HCT116 (cell line): Measurements from ENCODE around the gene TFCP2. TPM values are rescaled to one million over a fixed set of nuclear protein-coding genes. Genes with fewer than 3 reads are reported as not detected.
"Not testable (repeated sequence)": the region's sequence is repeated elsewhere in the genome, so short reads cannot be mapped to it uniquely, and the experiment has no call there.

Source experiments
- ATAC-seq: fragments of 200-7000 bp; cut with Tn5 transposase; 2 replicates; pipeline ENCODE4 v1.9.1; 2020; ENCODE audit warnings: mild to moderate bottlenecking, moderate library complexity
- BruUV-seq: library from RNA; stranded (reverse); fragments of 400-500 nt; replicated peaks from 2 replicates; lab custom pipeline; 2021; lab: Mats Ljungman, UMichigan
- CTCF ChIA-PET: fragments of 300-600 bp; sonication (Branson Sonifier 250); formaldehyde crosslinking; loops from one replicate; lab custom pipeline; 2021; ENCODE audit warnings: antibody characterized with exemption; lab: Charles Lee
- POLR2A ChIA-PET: fragments of 300-600, 350-600 bp; sonication (Branson Sonifier 250); formaldehyde crosslinking; loops from one replicate; lab custom pipeline; 2021; ENCODE audit warnings: antibody characterized with exemption; lab: Charles Lee
- RAD21 ChIA-PET, 2 experiments: fragments of 300-600 bp; sonication (Branson Sonifier 250); formaldehyde crosslinking; loops; one replicate each; lab custom pipeline; 2023; ENCODE audit warnings: low total read pairs in 2 of 2; ENCODE audit not compliant: uncharacterized antibody in 2 of 2, unreplicated experiment in 2 of 2, low non-redundant PET in 1 of 2; lab: Charles Lee
- DNase-seq: peaks from one replicate; pipeline ENCODE4 v3.0.0-alpha.2; 2010; ENCODE audit warnings: low read depth, low spot score
- H2AFZ ChIP-seq: fragments of 200-600 bp; shearing (Covaris generic), sonication (generic); 2 replicates; pipeline ENCODE4 v1.6.1; 2017; ENCODE audit warnings: low read depth, mixed run types, mixed read lengths, antibody characterized with exemption, low read length; ENCODE audit not compliant: poor library complexity, severe bottlenecking
- H3K27ac ChIP-seq: 2 replicates; pipeline ENCODE4 v1.5.1; 2012; ENCODE audit warnings: low read depth, low read length
- H3K27me3 ChIP-seq: fragments of 200-600 bp; sonication (generic); 2 replicates; pipeline ENCODE4 v1.6.1; 2016; ENCODE audit warnings: mixed run types, low read length, mixed read lengths; ENCODE audit not compliant: insufficient read depth
- H3K36me3 ChIP-seq, 2 experiments: fragments of 200-500 bp in 1 of 2; fragments of 200-600 bp in 1 of 2; sonication (Bioruptor generic) in 1 of 2; sonication (generic) in 1 of 2; 2 replicates each; pipeline versions ENCODE4 v1.5.1 to v1.6.1; 2014 to 2016; ENCODE audit warnings: low read length in 2 of 2, inconsistent platforms in 1 of 2, mixed read lengths in 1 of 2, mixed run types in 1 of 2; ENCODE audit not compliant: insufficient read depth in 2 of 2, control insufficient read depth in 1 of 2
- H3K4me1 ChIP-seq, 2 experiments: fragments of 200-600 bp in 1 of 2; sonication (generic) in 1 of 2; 2 replicates each; pipeline versions ENCODE4 v1.5.1 to v1.6.1; 2012 to 2017; ENCODE audit warnings: low read length in 2 of 2, inconsistent platforms in 1 of 2, mild to moderate bottlenecking in 1 of 2, mixed read lengths in 1 of 2, mixed run types in 1 of 2, moderate library complexity in 1 of 2; ENCODE audit not compliant: insufficient read depth in 2 of 2, control insufficient read depth in 1 of 2
- H3K4me2 ChIP-seq: fragments of 200-600 bp; sonication (generic); 2 replicates; pipeline ENCODE4 v1.6.1; 2017; ENCODE audit warnings: mixed run types, low read length, mixed read lengths
- H3K4me3 ChIP-seq, 2 experiments: fragments of 200-600 bp in 1 of 2; sonication (generic) in 1 of 2; replicated peaks in 1 of 2; 2 replicates each; pipeline ENCODE4 v1.5.1; 2011 to 2016; ENCODE audit warnings: low read length in 2 of 2, control low read depth in 1 of 2, low read depth in 1 of 2, mild to moderate bottlenecking in 1 of 2, mixed read lengths in 1 of 2, mixed run types in 1 of 2
- H3K79me2 ChIP-seq: fragments of 200-600 bp; sonication (generic); 2 replicates; pipeline ENCODE4 v1.6.1; 2017; ENCODE audit warnings: mild to moderate bottlenecking, mixed run types, low read length, moderate library complexity, mixed read lengths; ENCODE audit not compliant: insufficient read depth
- H3K9ac ChIP-seq: fragments of 200-600 bp; sonication (generic); 2 replicates; pipeline ENCODE4 v1.6.1; 2016; ENCODE audit warnings: low read length, mixed read lengths
- H3K9me2 ChIP-seq: fragments of 200-600 bp; sonication (generic), shearing (Covaris generic); 2 replicates; pipeline ENCODE4 v1.6.1; 2017; ENCODE audit warnings: mixed run types, mild to moderate bottlenecking, moderate library complexity; ENCODE audit not compliant: insufficient read depth
- H3K9me3 ChIP-seq, 2 experiments: fragments of 200-500 bp in 1 of 2; fragments of 200-600 bp in 1 of 2; sonication (Bioruptor generic) in 1 of 2; sonication (generic) in 1 of 2; 2 replicates each; pipeline ENCODE4 v1.6.1; 2014 to 2017; ENCODE audit warnings: low read length in 2 of 2, mixed read lengths in 2 of 2, inconsistent platforms in 1 of 2, low read depth in 1 of 2, mild to moderate bottlenecking in 1 of 2, mixed run types in 1 of 2, moderate library complexity in 1 of 2; ENCODE audit not compliant: control insufficient read depth in 1 of 2, insufficient read depth in 1 of 2
- H4K20me1 ChIP-seq: fragments of 200-600 bp; sonication (generic), shearing (Covaris generic); 2 replicates; pipeline ENCODE4 v1.6.1; 2017; ENCODE audit warnings: mixed run types, mild to moderate bottlenecking, moderate library complexity; ENCODE audit not compliant: insufficient read depth
- CTCF ChIP-seq, 3 experiments: fragments of 200-600 bp in 1 of 3; sonication (generic) in 1 of 3; IDR thresholded peaks in 2 of 3; conservative IDR thresholded peaks in 1 of 3; 2 replicates each; pipeline ENCODE4 v1.5.1; 2012 to 2017; ENCODE audit warnings: low read depth in 2 of 3, low read length in 2 of 3, antibody characterized with exemption in 1 of 3, borderline replicate concordance in 1 of 3, control low read depth in 1 of 3, mild to moderate bottlenecking in 1 of 3, mixed read lengths in 1 of 3, mixed run types in 1 of 3, moderate library complexity in 1 of 3; ENCODE audit not compliant: insufficient read depth in 1 of 3
- EGR1 ChIP-seq: IDR thresholded peaks from 2 replicates; pipeline ENCODE4 v1.6.1; 2012; ENCODE audit warnings: low read depth
- JUND ChIP-seq: IDR thresholded peaks from 2 replicates; pipeline ENCODE4 v1.6.1; 2012
- POLR2A ChIP-seq: IDR thresholded peaks from 2 replicates; pipeline ENCODE4 v1.7.0; 2011; ENCODE audit warnings: borderline replicate concordance; ENCODE audit not compliant: insufficient read depth, insufficient read length; ENCODE audit errors: extremely low read depth
- POLR2AphosphoS5 ChIP-seq: IDR thresholded peaks from 2 replicates; pipeline ENCODE4 v1.6.1; 2011; ENCODE audit warnings: mild to moderate bottlenecking, low read depth, low read length, moderate library complexity
- RAD21 ChIP-seq: IDR thresholded peaks from 2 replicates; pipeline ENCODE4 v1.6.1; 2012; ENCODE audit warnings: low read depth, mild to moderate bottlenecking
- SRF ChIP-seq: IDR thresholded peaks from 2 replicates; pipeline ENCODE4 v1.6.1; 2012; ENCODE audit warnings: low read depth
- ZBTB33 ChIP-seq: IDR thresholded peaks from 2 replicates; pipeline ENCODE4 v1.6.1; 2011; ENCODE audit warnings: mild to moderate bottlenecking, low read length, moderate library complexity; ENCODE audit not compliant: insufficient replicate concordance; ENCODE audit errors: extremely low read depth
- intact Hi-C: fragments of 100-400 bp; cut with micrococcal nuclease; formaldehyde crosslinking; loops from 2 replicates; pipeline ENCODE4 v1.10.0; 2022
- total RNA-seq: library from RNA; stranded (reverse); gene quantifications from one replicate; pipeline ENCODE4 v1.2.1, GENCODE V29; 2021; ENCODE audit not compliant: unreplicated experiment
- TF ChIP-seq, protein P1 (sequence below): IDR thresholded peaks from 2 replicates; pipeline ENCODE4 v1.6.1; 2012

Gene TFCP2
- total RNA-seq, 1 experiment from 2014 or later, result 31.6 TPM

GRCh38 chr12:51080136-51080535 lies 92.8 kb downstream of the TFCP2 start:
- H3K79me2 ChIP-seq, result peaks cover 13% of the 10 kb centered on the region; the same call in 1 of the 2 replicates
- H3K27me3 ChIP-seq, result no peaks in the 10 kb centered on the region
- ChIA-PET RAD21 (no interaction called here), POLR2A (no interaction called here), CTCF (no interaction called here)
- TF ChIP-seq CTCF (IDR thresholded peaks at IDR 0.05 in 2 of 3, conservative IDR thresholded peaks at IDR 0.05 in 1 of 3; ENCODE audit: borderline replicate concordance in 1 of 3, insufficient read depth in 1 of 3, low read depth in 2 of 3, low read length in 2 of 3) (no peak), SRF (no peak), JUND (no peak), RAD21 (no peak), EGR1 (no peak), ZBTB33 (no peak), POLR2AphosphoS5 (no peak), POLR2A (no peak)
- TF ChIP-seq, protein P1, sequence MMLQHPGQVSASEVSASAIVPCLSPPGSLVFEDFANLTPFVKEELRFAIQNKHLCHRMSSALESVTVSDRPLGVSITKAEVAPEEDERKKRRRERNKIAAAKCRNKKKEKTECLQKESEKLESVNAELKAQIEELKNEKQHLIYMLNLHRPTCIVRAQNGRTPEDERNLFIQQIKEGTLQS, result no peak
- no peak overlapping the region for H3K27ac ChIP-seq
- ATAC-seq (no peak), DNase-seq (no peak)
- peaks cover 5 to 13% of the 10 kb centered on the region in 2 experiments; a peak in 3 of 4 replicates for H3K4me1 ChIP-seq
- intact Hi-C loops, result loop anchor here (10.0 kb wide), 1 partner anchor 135 kb away; the partner anchor contains the start of gene POU6F1
- no peaks in the 10 kb centered on the region for H4K20me1 ChIP-seq
- no peak overlapping the region for H2AFZ ChIP-seq
- H3K4me2 ChIP-seq, result no peak overlapping the region
- BruUV-seq, result no TSS peak
- no peaks in the 10 kb centered on the region for H3K36me3 ChIP-seq
- no peak overlapping the region for H3K4me3 ChIP-seq
- H3K9me2 ChIP-seq, result no peaks in the 10 kb centered on the region
- H3K9ac ChIP-seq, result no peak overlapping the region
- H3K9me3 ChIP-seq, result no peaks in the 10 kb centered on the region

DNA sequence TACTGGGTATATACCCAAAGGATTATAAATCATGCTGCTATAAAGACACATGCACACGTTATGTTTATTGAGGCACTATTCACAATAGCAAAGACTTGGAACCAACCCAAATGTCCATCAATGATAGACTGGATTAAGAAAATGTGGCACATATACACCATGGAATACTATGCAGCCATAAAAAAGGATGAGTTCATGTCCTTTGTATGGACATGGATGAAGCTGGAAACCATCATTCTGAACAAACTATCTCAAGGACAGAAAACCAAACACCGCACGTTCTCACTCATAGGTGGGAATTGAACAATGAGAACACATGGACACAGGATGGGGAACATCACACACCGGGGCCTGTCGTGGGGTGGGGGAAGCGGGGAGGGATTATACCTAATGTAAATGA lies 94.1 kb downstream of the TFCP2 start:
- CTCF ChIA-PET, result not testable (repeated sequence)

DNA sequence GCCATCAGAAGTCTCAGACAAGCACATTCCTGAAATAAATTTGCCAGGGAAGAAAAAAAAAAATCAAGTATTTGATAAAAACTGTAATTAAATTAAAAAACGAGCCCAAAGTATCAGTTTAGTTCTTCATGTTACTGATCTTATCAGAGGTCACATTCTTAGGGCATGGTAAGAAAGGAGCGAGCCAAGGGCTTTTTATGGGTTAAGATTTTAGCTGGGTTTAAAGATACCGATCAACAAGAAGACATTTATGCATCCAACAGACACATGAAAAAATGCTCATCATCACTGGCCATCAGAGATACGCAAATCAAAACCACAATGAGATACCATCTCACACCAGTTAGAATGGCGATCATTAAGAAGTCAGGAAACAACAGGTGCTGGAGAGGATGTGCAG lies 94.6 kb downstream of the TFCP2 start:
- H3K4me2 ChIP-seq, H3K9ac ChIP-seq, H2AFZ ChIP-seq, H3K4me1 ChIP-seq, H3K36me3 ChIP-seq, RAD21 ChIA-PET, H3K4me3 ChIP-seq, H3K27ac ChIP-seq, H3K27me3 ChIP-seq, DNase-seq, H4K20me1 ChIP-seq, ATAC-seq, POLR2A ChIA-PET, intact Hi-C loops, H3K9me2 ChIP-seq, BruUV-seq, H3K9me3 ChIP-seq, CTCF ChIA-PET: not testable (repeated sequence)
- H3K79me2 ChIP-seq, result peaks cover 13% of the 10 kb centered on the region; the same call in 1 of the 2 replicates

More for the DNA sequence above, 94.1 kb downstream of the TFCP2 start:
- RAD21 ChIA-PET, H4K20me1 ChIP-seq, H3K4me3 ChIP-seq, H3K27ac ChIP-seq, ATAC-seq, DNase-seq, H3K27me3 ChIP-seq, H3K9ac ChIP-seq, POLR2A ChIA-PET, BruUV-seq, H2AFZ ChIP-seq, H3K4me2 ChIP-seq, H3K36me3 ChIP-seq, H3K9me2 ChIP-seq, intact Hi-C loops, H3K9me3 ChIP-seq: not testable (repeated sequence)
- Histone ChIP-seq H3K79me2 (peaks cover 13% of the 10 kb centered on the region; the same call in 1 of the 2 replicates), H3K4me1 (peaks cover 5 to 13% of the 10 kb centered on the region in 2 experiments; a peak in 3 of 4 replicates)
